CD8-positive, alpha-beta memory T cell (primary cell): ENCODE results near the gene GRID1. TPM values are rescaled to one million over a fixed set of nuclear protein-coding genes. Genes with fewer than 3 reads are reported as not detected.

Source experiments
- CTCF ChIA-PET: fragments of 350-600 bp; sonication (Branson Sonifier 250); formaldehyde crosslinking; loops from one replicate; lab custom pipeline; 2021; ENCODE audit warnings: antibody characterized with exemption; lab: Charles Lee
- POLR2A ChIA-PET: fragments of 350-600 bp; sonication (Branson Sonifier 250); formaldehyde crosslinking; loops from one replicate; lab custom pipeline; 2021; ENCODE audit warnings: antibody characterized with exemption; lab: Charles Lee
- DNase-seq, 5 donors: peaks; one replicate each; pipeline versions ENCODE4 v3.0.0 to v3.0.0-alpha.2; 2020 to 2022; ENCODE audit warnings: mixed read lengths in 1 of 5
- H3K27ac ChIP-seq: one replicate; pipeline ENCODE4 v1.7.0; 2013; ENCODE audit warnings: low read depth, mild to moderate bottlenecking, low read length, moderate library complexity
- H3K27me3 ChIP-seq: 2 replicates; pipeline ENCODE4 v1.7.0; 2013; ENCODE audit warnings: low read length, mild to moderate bottlenecking; ENCODE audit not compliant: insufficient read depth, poor library complexity, severe bottlenecking
- H3K36me3 ChIP-seq: 2 replicates; pipeline ENCODE4 v1.7.0; 2013; ENCODE audit warnings: mild to moderate bottlenecking, low read length, moderate library complexity; ENCODE audit not compliant: insufficient read depth
- H3K4me1 ChIP-seq: 2 replicates; pipeline ENCODE4 v1.7.0; 2013; ENCODE audit warnings: mild to moderate bottlenecking, low read length, moderate library complexity; ENCODE audit not compliant: insufficient read depth
- H3K4me3 ChIP-seq: 2 replicates; pipeline ENCODE4 v1.7.0; 2013; ENCODE audit warnings: mild to moderate bottlenecking, low read length
- H3K9me3 ChIP-seq: 2 replicates; pipeline ENCODE4 v1.7.0; 2013; ENCODE audit warnings: mild to moderate bottlenecking, low read length
- H3K27ac Mint-ChIP-seq, 8 donors: one replicate each; pipeline ENCODE4 v1.8.0; 2020 to 2021; ENCODE audit warnings: mixed read lengths in 8 of 8, mild to moderate bottlenecking in 6 of 8, inconsistent platforms in 3 of 8, moderate library complexity in 3 of 8
- H3K27me3 Mint-ChIP-seq, 2 donors: one replicate each; pipeline ENCODE4 v1.8.0; 2020 to 2021; ENCODE audit warnings: mixed read lengths in 2 of 2, mild to moderate bottlenecking in 1 of 2, moderate library complexity in 1 of 2
- H3K36me3 Mint-ChIP-seq, 3 donors: one replicate each; pipeline ENCODE4 v1.8.0; 2020 to 2021; ENCODE audit warnings: mixed read lengths in 3 of 3, inconsistent platforms in 1 of 3, mild to moderate bottlenecking in 1 of 3
- H3K4me1 Mint-ChIP-seq, 3 donors: one replicate each; pipeline ENCODE4 v1.8.0; 2020 to 2021; ENCODE audit warnings: mixed read lengths in 3 of 3, inconsistent platforms in 1 of 3, mild to moderate bottlenecking in 1 of 3
- H3K4me3 Mint-ChIP-seq, 7 donors: one replicate each; pipeline ENCODE4 v1.8.0; 2020 to 2021; ENCODE audit warnings: mixed read lengths in 7 of 7, mild to moderate bottlenecking in 6 of 7, moderate library complexity in 4 of 7, inconsistent platforms in 2 of 7
- H3K9me3 Mint-ChIP-seq, 5 donors: one replicate each; pipeline ENCODE4 v1.8.0; 2020 to 2022; ENCODE audit warnings: mixed read lengths in 5 of 5, mild to moderate bottlenecking in 3 of 5, moderate library complexity in 2 of 5, inconsistent platforms in 1 of 5
- polyA plus RNA-seq: library from polyadenylated mRNA; unstranded; fragments of 300-500 nt; fragmentation: Illumina TruSeq; gene quantifications from one replicate; pipeline ENCODE4 v1.2.3, GENCODE V29; 2021
- total RNA-seq, 2 experiments: library from RNA; stranded (reverse); gene quantifications; one replicate each; pipeline ENCODE4 v1.2.3, GENCODE V29; 2021

GRID1 gene
- total and polyA plus RNA-seq, 3 experiments from 2014 or later: not detected

DNA sequence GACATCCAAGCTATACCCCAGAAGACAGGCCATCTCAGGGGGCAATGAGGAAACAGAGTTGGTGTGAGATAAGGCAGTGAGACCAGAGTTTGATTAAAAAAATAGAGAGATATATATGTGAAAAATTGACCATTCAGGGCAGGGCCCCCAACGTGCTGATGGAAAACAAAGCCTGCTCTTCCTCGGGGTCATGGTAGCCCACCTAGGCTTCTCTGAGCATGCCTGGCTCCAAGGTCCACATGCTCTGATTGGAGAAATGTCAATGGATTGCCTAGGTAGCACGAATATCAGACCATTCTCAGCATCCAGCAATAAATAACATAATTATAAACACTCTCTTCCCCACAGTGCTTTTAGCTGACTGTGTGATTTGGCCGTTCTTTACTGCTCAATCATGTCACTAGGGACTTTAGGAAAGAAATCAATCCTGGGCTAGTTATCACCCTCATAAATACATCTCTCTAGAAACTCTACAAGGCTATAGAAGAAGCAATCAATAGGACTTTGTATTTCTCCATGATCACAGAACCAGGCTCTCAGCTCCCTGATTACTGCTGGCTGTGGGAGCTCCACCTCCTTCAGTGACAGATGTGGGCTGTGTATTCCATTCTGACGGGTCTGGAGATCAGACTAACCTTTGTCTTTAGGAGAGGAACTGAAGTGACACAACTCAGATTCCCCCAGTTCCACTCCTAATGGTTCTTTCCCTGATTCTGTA, 766.4 kb downstream of the GRID1 start:
- Mint-ChIP-seq H3K27ac (peak overlapping the region in 1 of 8 donors; percentile 26), H3K36me3 (peaks cover 0 to 1% (median 0%) of the 10 kb centered on the region in 3 donors), H3K9me3 (no peaks in the 10 kb centered on the region), H3K27me3 (peaks cover 0 to 5% of the 10 kb centered on the region in 2 donors), H3K4me1 (peaks cover 15 to 21% (median 16%) of the 10 kb centered on the region in 3 donors), H3K4me3 (no peak overlapping the region)
- Histone ChIP-seq H3K27me3 (no peaks in the 10 kb centered on the region), H3K36me3 (no peaks in the 10 kb centered on the region), H3K4me1 (peaks cover 16% of the 10 kb centered on the region), H3K4me3 (no peak overlapping the region), H3K9me3 (no peaks in the 10 kb centered on the region), H3K27ac (no peak overlapping the region)
- no peak for DNase-seq
- POLR2A ChIA-PET: no interaction called here
- CTCF ChIA-PET: no interaction called here

DNA sequence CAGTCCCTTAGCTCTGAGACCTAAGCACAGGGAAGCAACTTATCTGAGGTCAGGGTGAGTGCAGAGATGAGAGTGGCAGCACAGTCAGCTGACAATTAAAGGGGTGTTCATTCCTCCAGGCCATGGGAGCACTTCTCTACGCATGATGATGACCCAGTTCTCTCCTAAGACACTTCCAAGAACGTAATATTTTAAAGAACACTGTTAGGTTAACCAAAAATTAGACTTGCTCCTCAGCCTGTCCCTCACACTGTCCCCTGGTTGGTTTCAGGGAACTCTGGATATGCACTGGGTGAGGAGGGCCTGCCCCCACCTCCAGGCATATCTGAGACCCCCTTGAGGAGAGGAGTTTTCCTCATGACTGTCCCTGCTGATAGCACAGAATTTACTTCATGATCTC, 767.5 kb downstream of the GRID1 start:
- Mint-ChIP-seq H3K36me3 (peaks cover 0 to 1% (median 0%) of the 10 kb centered on the region in 3 donors), H3K4me1 (peaks cover 25 to 29% (median 26%) of the 10 kb centered on the region in 3 donors), H3K9me3 (no peaks in the 10 kb centered on the region), H3K27me3 (peaks cover 0 to 9% of the 10 kb centered on the region in 2 donors), H3K4me3 (no peak overlapping the region), H3K27ac (no peak overlapping the region)
- Histone ChIP-seq H3K27ac (no peak overlapping the region), H3K36me3 (no peaks in the 10 kb centered on the region), H3K27me3 (no peaks in the 10 kb centered on the region), H3K4me1 (peaks cover 27% of the 10 kb centered on the region), H3K9me3 (no peaks in the 10 kb centered on the region), H3K4me3 (no peak overlapping the region)
- CTCF ChIA-PET: no interaction called here
- POLR2A ChIA-PET: no interaction called here
- no peak for DNase-seq

GRCh38 chr10:85598646-85599045, 767.9 kb downstream of the GRID1 start:
- Histone ChIP-seq H3K27ac (no peak overlapping the region), H3K9me3 (no peaks in the 10 kb centered on the region), H3K4me1 (peaks cover 29% of the 10 kb centered on the region), H3K4me3 (no peak overlapping the region), H3K36me3 (no peaks in the 10 kb centered on the region), H3K27me3 (no peaks in the 10 kb centered on the region)
- ChIA-PET CTCF (no interaction called here), POLR2A (no interaction called here)
- H3K27me3 Mint-ChIP-seq: peaks cover 0 to 9% of the 10 kb centered on the region in 2 donors
- H3K27ac Mint-ChIP-seq: no peak overlapping the region
- no peak overlapping the region for H3K4me3 Mint-ChIP-seq
- H3K4me1 Mint-ChIP-seq: peaks cover 25 to 29% (median 29%) of the 10 kb centered on the region in 3 donors
- H3K36me3 Mint-ChIP-seq: peaks cover 0 to 1% (median 0%) of the 10 kb centered on the region in 3 donors
- no peak for DNase-seq
- no peaks in the 10 kb centered on the region for H3K9me3 Mint-ChIP-seq

DNA sequence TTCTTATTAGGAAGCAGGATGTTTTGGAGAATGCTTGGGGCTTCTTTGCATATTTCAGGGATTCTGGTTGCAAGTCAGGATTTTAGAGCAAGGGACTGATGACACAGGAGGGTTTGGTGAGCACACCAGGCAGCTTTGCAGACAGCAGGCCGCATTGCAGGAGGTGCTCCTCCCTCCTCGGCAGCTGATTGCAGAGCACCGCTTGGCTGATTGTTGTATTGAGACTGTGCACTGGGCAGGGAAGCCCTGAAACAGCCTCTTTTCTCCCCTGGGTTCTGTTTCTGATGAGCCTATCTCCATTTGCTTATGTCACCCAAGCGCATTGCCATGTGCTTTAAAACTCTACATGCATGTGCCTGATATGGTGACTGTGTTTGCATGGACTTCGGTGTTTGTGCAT, 769.6 kb downstream of the GRID1 start:
- Mint-ChIP-seq H3K4me1 (peaks cover 14 to 19% (median 19%) of the 10 kb centered on the region in 3 donors), H3K4me3 (no peak overlapping the region), H3K27me3 (peaks cover 0 to 9% of the 10 kb centered on the region in 2 donors), H3K36me3 (peaks cover 0 to 1% (median 0%) of the 10 kb centered on the region in 3 donors), H3K9me3 (no peaks in the 10 kb centered on the region), H3K27ac (no peak overlapping the region)
- H3K36me3 ChIP-seq: no peaks in the 10 kb centered on the region
- CTCF ChIA-PET: no interaction called here
- POLR2A ChIA-PET: no interaction called here
- H3K27ac ChIP-seq: no peak overlapping the region
- H3K27me3 ChIP-seq: no peaks in the 10 kb centered on the region
- no peaks in the 10 kb centered on the region for H3K9me3 ChIP-seq
- peaks cover 17% of the 10 kb centered on the region for H3K4me1 ChIP-seq
- no peak for DNase-seq
- no peak overlapping the region for H3K4me3 ChIP-seq

- peaks cover 0 to 9% of the 10 kb centered on the region in 2 donors for H3K27me3 Mint-ChIP-seq
- H3K4me3 Mint-ChIP-seq: no peak overlapping the region
- Histone ChIP-seq H3K4me3 (no peak overlapping the region), H3K27ac (no peak overlapping the region), H3K36me3 (no peaks in the 10 kb centered on the region), H3K27me3 (no peaks in the 10 kb centered on the region), H3K4me1 (peaks cover 17% of the 10 kb centered on the region), H3K9me3 (no peaks in the 10 kb centered on the region)
- DNase-seq: no peak
- H3K36me3 Mint-ChIP-seq: peaks cover 0 to 1% (median 0%) of the 10 kb centered on the region in 3 donors
- CTCF ChIA-PET: no interaction called here
- POLR2A ChIA-PET: no interaction called here
- H3K4me1 Mint-ChIP-seq: peaks cover 14 to 19% (median 19%) of the 10 kb centered on the region in 3 donors
- no peaks in the 10 kb centered on the region for H3K9me3 Mint-ChIP-seq
- no peak overlapping the region for H3K27ac Mint-ChIP-seq
These were observed 770.2 kb downstream of the GRID1 start for GRCh38 chr10:85596389-85596788.

GRCh38 chr10:85594239-85594638, 772.4 kb downstream of the GRID1 start:
- peak overlapping the region in 1 of 8 donors; percentile 41 for H3K27ac Mint-ChIP-seq
- POLR2A ChIA-PET: interaction anchor here (1.1 kb wide), 1 partner anchor 18 kb away, joined by 4 read pairs; no protein-coding TSS in a partner anchor
- no peak overlapping the region for H3K4me3 ChIP-seq

GRCh38 chr10:85593226-85593772, 773.3 kb downstream of the GRID1 start:
- Histone ChIP-seq H3K36me3 (no peaks in the 10 kb centered on the region), H3K27ac (no peak overlapping the region), H3K4me1 (peaks cover 17% of the 10 kb centered on the region), H3K4me3 (no peak overlapping the region), H3K9me3 (no peaks in the 10 kb centered on the region), H3K27me3 (no peaks in the 10 kb centered on the region)
- DNase-seq: no peak
- Mint-ChIP-seq H3K27me3 (peaks cover 0 to 7% of the 10 kb centered on the region in 2 donors), H3K4me1 (peaks cover 14 to 19% (median 19%) of the 10 kb centered on the region in 3 donors), H3K4me3 (no peak overlapping the region), H3K9me3 (no peaks in the 10 kb centered on the region), H3K36me3 (no peaks in the 10 kb centered on the region), H3K27ac (peak overlapping the region in 1 of 8 donors; percentile 78)
- ChIA-PET CTCF (interaction anchor here (1.2 to 2.3 kb wide), 2 partner anchors 19 to 21 kb away, joined by 3 to 7 read pairs; no protein-coding TSS in a partner anchor), POLR2A (no interaction called here)

More at GRCh38 chr10:85594239-85594638, 772.4 kb downstream of the GRID1 start:
- peak overlapping the region in 4 of 7 donors; percentile 9 to 51 (median 28) for H3K4me3 Mint-ChIP-seq
- CTCF ChIA-PET: interaction anchor here (1.2 to 2.3 kb wide), 2 partner anchors 18 to 22 kb away, joined by 3 to 7 read pairs; no protein-coding TSS in a partner anchor
- H3K27me3 Mint-ChIP-seq: peaks cover 0 to 7% of the 10 kb centered on the region in 2 donors
- DNase-seq: no peak
- Histone ChIP-seq H3K9me3 (no peaks in the 10 kb centered on the region), H3K36me3 (no peaks in the 10 kb centered on the region), H3K27ac (no peak overlapping the region), H3K4me1 (peaks cover 17% of the 10 kb centered on the region), H3K27me3 (no peaks in the 10 kb centered on the region)
- peaks cover 14 to 19% (median 19%) of the 10 kb centered on the region in 3 donors for H3K4me1 Mint-ChIP-seq
- no peaks in the 10 kb centered on the region for H3K9me3 Mint-ChIP-seq
- no peaks in the 10 kb centered on the region for H3K36me3 Mint-ChIP-seq

DNA sequence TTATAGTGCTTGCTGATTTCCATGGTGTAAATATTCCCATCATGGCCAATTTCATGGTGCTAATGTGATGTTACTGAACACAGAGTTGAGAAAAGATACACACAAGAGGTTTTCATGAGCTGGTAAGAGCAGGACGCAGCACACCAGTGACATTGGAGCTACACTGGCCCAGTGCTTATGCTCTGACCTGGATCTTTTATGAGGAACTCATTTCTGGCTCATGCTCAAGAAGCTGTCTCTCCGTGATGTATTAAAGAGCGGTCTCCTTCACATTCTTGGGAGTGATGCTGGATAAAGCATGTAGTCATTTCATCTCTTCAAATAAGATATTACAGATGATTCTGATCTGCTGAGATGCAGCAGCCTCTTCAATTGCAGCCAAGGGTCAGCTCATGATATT, 785.2 kb downstream of the GRID1 start:
- ChIA-PET POLR2A (no interaction called here), CTCF (no interaction called here)
- no peaks in the 10 kb centered on the region for H3K4me1 ChIP-seq
- H3K4me3 Mint-ChIP-seq: no peak overlapping the region
- H3K27ac Mint-ChIP-seq: no peak overlapping the region
- DNase-seq: no peak
- H3K36me3 Mint-ChIP-seq: peaks cover 0 to 2% (median 0%) of the 10 kb centered on the region in 3 donors
- peaks cover 2 to 26% of the 10 kb centered on the region in 2 donors for H3K27me3 Mint-ChIP-seq
- no peaks in the 10 kb centered on the region for H3K27me3 ChIP-seq
- peaks cover 0 to 2% (median 0%) of the 10 kb centered on the region in 5 donors for H3K9me3 Mint-ChIP-seq
- H3K9me3 ChIP-seq: no peaks in the 10 kb centered on the region
- no peak overlapping the region for H3K27ac ChIP-seq
- no peaks in the 10 kb centered on the region for H3K36me3 ChIP-seq
- no peaks in the 10 kb centered on the region for H3K4me1 Mint-ChIP-seq
- H3K4me3 ChIP-seq: no peak overlapping the region
